ENCODE results near the gene CCBE1. TPM values are rescaled to one million over a fixed set of nuclear protein-coding genes. Genes with fewer than 3 reads are reported as not detected.

Gene CCBE1
- total RNA-seq, 2 experiments from 2014 or later = not detected

DNA sequence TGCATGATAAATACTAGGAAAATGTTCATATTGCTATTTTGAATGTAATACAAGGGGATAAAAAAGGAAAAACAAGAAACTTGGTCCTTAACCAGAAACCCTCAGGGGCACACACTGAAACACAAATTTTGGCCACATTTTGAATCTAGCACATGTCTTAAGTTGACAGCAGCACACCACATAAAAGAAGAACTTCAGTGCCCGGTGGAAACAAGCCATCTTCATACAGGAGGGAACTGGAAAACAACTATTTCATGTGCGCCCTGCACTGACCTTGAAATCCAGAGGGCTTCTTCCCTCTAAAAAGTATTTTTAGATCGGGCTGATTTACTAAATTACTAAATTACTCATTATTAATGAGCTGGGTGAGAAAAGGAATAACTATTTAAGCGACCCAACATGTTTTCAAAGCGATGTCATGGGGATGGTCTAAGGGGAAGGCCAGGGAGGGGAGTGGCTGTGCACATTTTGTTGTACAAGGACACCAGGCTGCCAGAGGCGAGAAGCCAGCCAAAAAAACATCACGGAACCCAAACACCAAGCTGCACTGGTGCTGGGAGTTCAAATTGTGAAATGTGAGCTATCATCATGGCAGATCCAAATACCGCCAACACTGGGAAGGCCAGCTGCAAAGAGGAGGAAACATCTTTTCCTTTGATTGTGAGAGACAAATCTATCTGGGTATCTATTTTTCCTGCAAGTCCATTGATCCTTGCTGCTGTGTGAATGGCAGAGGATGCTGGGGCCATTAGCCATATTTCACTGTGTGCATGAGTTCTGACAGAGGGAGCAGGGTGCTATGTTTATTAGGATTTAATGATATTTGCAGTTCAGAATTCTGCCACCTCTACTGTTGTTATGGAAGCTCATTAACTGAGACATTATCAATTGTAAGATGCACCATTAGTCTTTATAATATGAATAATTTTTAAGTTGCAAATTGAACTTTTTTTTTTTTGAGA, 187.5 kb downstream of the CCBE1 start:
- H3K36me3 Mint-ChIP-seq (ENCODE audit: low read depth) = no peaks in the 10 kb centered on the region
- no peak overlapping the region for H3K27ac Mint-ChIP-seq
- H3K27me3 Mint-ChIP-seq (ENCODE audit: low read depth) = peaks cover 5% of the 10 kb centered on the region
- no peak overlapping the region for H3K4me3 Mint-ChIP-seq
- POLR2A ChIA-PET = no interaction called here
- no peaks in the 10 kb centered on the region for H3K4me1 Mint-ChIP-seq (ENCODE audit: low read depth)
- no peak for ATAC-seq
- DNase-seq = no peak
- no peaks in the 10 kb centered on the region for H3K9me3 Mint-ChIP-seq (ENCODE audit: insufficient read depth)
- CTCF ChIA-PET = no interaction called here

DNA sequence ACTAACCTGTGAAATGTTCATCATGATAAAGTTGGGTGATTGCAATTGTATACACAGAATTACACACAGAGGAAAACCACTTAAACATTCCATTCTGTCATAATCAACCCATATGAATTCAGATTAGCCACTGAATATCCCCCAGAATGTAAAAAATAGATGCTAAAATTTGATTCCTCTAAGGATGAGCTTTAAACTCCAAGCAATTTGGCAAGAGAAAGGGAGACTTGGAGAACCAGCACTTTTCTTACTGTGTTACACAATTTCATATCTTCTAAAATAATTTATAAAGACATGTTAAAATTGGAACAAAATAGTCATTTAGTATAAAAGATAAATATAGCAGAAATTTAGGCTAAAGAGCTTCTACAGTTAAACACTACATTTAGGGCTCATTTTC, 191.9 kb downstream of the CCBE1 start:
- Mint-ChIP-seq H3K4me1 (ENCODE audit: low read depth) (no peaks in the 10 kb centered on the region), H3K27ac (no peak overlapping the region), H3K9me3 (ENCODE audit: insufficient read depth) (no peaks in the 10 kb centered on the region), H3K36me3 (ENCODE audit: low read depth) (no peaks in the 10 kb centered on the region), H3K27me3 (ENCODE audit: low read depth) (peaks cover 2% of the 10 kb centered on the region), H3K4me3 (no peak overlapping the region)
- ChIA-PET CTCF (no interaction called here), POLR2A (no interaction called here)
- DNase-seq = no peak
- ATAC-seq = no peak

DNA sequence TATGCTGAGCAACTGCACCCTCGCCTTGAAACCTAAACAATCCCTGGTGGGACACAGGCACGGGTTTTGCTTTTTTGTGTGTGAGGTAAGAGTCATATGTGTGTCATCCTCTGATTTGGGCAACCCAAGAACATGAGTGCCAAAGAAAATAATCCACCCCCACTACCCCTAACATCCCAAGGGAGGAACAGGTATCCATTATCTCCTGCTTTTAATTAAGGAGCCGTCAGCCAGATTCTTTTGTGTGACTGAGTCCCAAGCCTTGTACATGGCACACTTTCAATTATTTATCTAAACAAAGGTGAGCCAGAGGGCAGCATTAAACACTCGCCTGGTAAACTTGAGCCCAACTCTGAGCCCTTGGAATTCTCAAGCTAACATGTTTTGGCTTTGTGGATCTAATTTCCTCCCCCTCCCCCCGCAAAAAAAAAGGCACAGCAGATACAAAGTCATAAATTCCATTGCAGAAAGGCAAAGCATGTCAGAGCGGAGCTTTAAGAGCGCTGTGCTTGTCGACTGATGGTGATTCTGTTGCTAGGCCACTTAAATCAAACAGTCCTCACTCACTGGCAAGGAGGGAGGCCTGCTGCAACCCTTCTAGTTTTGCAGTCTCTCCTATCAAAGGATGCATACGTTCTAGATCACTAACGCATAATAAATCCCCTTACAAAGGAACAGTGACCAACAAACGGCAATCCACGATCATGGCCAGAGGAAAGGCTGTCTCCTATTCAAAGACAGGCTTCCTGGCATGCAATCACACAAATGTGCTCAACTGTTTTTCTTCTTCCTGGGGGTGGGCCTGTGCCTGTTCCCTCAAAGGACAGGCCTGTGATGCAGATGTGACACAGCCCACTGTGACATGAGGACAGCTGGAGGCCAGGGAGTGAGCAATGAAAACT, 194.7 kb downstream of the CCBE1 start:
- no peak for ATAC-seq

DNA sequence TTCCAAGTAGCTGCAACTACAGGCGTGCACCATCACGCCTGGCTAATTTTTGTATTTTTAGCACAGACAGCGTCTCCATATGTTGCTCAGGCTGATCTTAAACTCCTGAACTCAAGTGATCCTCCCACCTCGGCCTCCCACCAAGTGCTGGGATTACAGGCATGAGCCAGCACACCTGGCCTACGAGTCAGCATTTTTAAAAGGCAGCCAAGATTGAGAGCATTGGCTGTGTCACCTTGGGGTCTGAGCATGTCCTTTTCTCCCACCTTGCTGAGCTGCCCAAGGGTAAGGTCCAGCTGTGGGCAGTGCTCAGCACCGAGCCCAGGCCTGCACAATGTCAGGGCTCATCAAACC, 195.3 kb downstream of the CCBE1 start:
- ChIA-PET POLR2A (no interaction called here), CTCF (no interaction called here)
- Mint-ChIP-seq H3K36me3 (ENCODE audit: low read depth) (no peaks in the 10 kb centered on the region), H3K9me3 (ENCODE audit: insufficient read depth) (no peaks in the 10 kb centered on the region), H3K27me3 (ENCODE audit: low read depth) (peaks cover 2% of the 10 kb centered on the region), H3K4me3 (no peak overlapping the region), H3K4me1 (ENCODE audit: low read depth) (no peaks in the 10 kb centered on the region), H3K27ac (no peak overlapping the region)
- ATAC-seq (no peak), DNase-seq (no peak)

More for the DNA sequence above, 194.7 kb downstream of the CCBE1 start:
- H3K4me3 Mint-ChIP-seq = no peak overlapping the region
- no peak for DNase-seq
- H3K27me3 Mint-ChIP-seq (ENCODE audit: low read depth) = peaks cover 2% of the 10 kb centered on the region
- H3K9me3 Mint-ChIP-seq (ENCODE audit: insufficient read depth) = no peaks in the 10 kb centered on the region
- CTCF ChIA-PET = no interaction called here
- no peak overlapping the region for H3K27ac Mint-ChIP-seq
- H3K4me1 Mint-ChIP-seq (ENCODE audit: low read depth) = no peaks in the 10 kb centered on the region
- no peaks in the 10 kb centered on the region for H3K36me3 Mint-ChIP-seq (ENCODE audit: low read depth)
- POLR2A ChIA-PET = no interaction called here

DNA sequence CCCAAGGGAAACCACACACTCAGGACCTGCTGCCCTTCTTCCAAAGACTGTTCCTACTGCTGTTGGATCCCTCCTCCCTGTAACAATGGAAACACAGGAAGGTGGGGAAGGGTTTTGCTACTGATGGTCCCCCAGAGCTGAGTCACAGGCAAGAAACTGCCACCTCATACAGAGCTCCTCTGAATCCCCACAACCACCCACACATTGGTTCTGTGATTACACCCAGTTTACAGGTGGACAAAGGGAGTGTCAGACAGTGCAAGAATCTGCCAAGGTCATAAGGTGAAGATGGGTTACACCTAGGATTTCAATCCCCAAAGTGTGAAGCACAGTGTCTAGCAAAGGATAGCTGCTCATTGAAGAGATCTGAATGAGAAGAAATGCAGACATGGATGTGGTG, 196.5 kb downstream of the CCBE1 start:
- Mint-ChIP-seq H3K27ac (no peak overlapping the region), H3K36me3 (ENCODE audit: low read depth) (no peaks in the 10 kb centered on the region), H3K9me3 (ENCODE audit: insufficient read depth) (no peaks in the 10 kb centered on the region), H3K27me3 (ENCODE audit: low read depth) (no peaks in the 10 kb centered on the region), H3K4me1 (ENCODE audit: low read depth) (no peaks in the 10 kb centered on the region), H3K4me3 (no peak overlapping the region)
- DNase-seq (no peak), ATAC-seq (no peak)
- ChIA-PET CTCF (no interaction called here), POLR2A (no interaction called here)

DNA sequence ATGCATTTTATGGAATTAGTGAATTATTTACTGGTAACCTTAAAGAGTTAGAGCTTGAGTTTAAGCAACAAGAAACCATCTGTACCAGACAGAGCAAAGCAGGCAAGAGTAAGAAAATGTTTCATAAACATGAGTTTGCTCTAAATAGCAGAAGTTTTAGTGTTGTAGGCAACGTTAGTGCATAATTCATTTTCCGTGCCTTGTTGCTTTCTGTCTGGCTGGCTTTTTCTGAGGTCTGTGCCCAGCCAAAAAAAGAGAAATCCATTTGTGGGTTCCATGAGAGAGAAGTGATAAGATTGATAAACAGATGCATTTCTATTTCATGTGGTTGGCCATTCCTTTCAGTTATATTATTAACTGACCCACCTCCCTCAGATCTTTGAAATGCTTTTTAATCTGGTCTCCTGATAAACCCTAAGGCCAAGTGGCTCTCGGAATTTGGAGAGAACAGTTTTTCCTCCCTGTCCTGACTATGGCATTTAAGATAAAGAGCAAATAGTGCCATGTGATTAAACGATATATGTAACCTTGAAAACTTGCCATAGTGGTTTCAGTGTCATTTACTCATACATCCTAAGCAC, 198.6 kb downstream of the CCBE1 start:
- Mint-ChIP-seq H3K4me1 (ENCODE audit: low read depth) (no peaks in the 10 kb centered on the region), H3K9me3 (ENCODE audit: insufficient read depth) (no peaks in the 10 kb centered on the region), H3K27me3 (ENCODE audit: low read depth) (no peaks in the 10 kb centered on the region), H3K4me3 (no peak overlapping the region), H3K36me3 (ENCODE audit: low read depth) (no peaks in the 10 kb centered on the region), H3K27ac (no peak overlapping the region)
- POLR2A ChIA-PET = no interaction called here
- CTCF ChIA-PET = no interaction called here
- ATAC-seq (no peak), DNase-seq (no peak)

DNA sequence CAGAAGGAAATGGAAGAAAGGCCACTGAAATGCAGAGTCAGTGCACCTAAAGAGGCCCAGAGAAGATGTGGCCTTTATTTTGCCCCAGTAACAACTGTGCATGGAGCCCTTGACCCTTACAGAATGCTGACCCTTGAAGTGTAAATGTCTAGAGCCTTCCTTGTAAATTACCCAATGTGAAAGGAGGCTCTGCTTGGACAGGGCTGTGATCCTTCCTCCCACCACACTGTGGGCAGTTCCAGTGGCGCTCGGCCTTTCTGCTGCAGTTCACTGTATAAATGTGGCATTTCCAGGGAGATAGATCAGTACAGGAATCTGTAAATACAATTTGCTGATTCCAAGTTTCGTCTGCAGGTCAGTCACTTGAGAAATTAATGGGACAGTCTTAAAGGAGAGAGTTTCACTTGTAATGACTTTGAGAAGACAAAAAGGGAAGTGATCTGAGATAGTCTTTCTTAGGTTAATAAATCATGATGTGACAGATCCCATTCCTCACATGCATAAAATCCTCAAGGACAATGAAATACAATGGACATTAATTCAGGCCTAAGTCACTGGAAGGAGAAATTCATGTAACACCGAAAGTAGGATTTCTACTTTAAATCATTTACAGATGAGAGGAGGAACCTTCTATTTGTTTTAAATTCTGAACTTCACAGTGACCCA, 204.3 kb downstream of the CCBE1 start:
- POLR2A ChIA-PET = no interaction called here

DNA sequence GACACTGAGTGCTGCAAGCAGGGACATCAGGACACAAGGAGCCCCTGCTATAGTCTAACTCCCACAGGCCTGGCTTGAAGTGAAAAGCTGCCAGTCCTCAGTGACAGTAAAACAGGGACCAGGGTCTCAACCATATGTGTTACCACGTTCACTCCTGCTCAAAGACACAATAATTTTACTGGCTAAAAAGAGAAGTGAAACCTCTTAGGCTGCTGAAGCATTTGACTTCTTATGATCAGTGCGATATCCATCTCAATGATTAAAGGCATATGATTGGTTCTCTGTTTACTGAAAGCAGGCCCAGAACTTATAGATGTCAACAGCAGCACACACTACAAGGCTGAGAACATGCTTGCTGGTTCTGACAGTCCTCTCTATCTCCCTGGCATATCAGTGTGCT, 208.3 kb downstream of the CCBE1 start:
- H3K36me3 Mint-ChIP-seq (ENCODE audit: low read depth) = no peaks in the 10 kb centered on the region
- ChIA-PET POLR2A (no interaction called here), CTCF (no interaction called here)
- no peak overlapping the region for H3K27ac Mint-ChIP-seq
- no peak for DNase-seq
- no peaks in the 10 kb centered on the region for H3K9me3 Mint-ChIP-seq (ENCODE audit: insufficient read depth)
- no peak for ATAC-seq
- no peaks in the 10 kb centered on the region for H3K4me1 Mint-ChIP-seq (ENCODE audit: low read depth)
- no peaks in the 10 kb centered on the region for H3K27me3 Mint-ChIP-seq (ENCODE audit: low read depth)
- no peak overlapping the region for H3K4me3 Mint-ChIP-seq

More for the DNA sequence above, 204.3 kb downstream of the CCBE1 start:
- H3K9me3 Mint-ChIP-seq (ENCODE audit: insufficient read depth) = no peaks in the 10 kb centered on the region
- H3K4me3 Mint-ChIP-seq = no peak overlapping the region
- H3K36me3 Mint-ChIP-seq (ENCODE audit: low read depth) = no peaks in the 10 kb centered on the region
- DNase-seq (no peak), ATAC-seq (no peak)
- no peak overlapping the region for H3K27ac Mint-ChIP-seq
- H3K27me3 Mint-ChIP-seq (ENCODE audit: low read depth) = no peaks in the 10 kb centered on the region
- CTCF ChIA-PET = no interaction called here
- H3K4me1 Mint-ChIP-seq (ENCODE audit: low read depth) = no peaks in the 10 kb centered on the region

DNA sequence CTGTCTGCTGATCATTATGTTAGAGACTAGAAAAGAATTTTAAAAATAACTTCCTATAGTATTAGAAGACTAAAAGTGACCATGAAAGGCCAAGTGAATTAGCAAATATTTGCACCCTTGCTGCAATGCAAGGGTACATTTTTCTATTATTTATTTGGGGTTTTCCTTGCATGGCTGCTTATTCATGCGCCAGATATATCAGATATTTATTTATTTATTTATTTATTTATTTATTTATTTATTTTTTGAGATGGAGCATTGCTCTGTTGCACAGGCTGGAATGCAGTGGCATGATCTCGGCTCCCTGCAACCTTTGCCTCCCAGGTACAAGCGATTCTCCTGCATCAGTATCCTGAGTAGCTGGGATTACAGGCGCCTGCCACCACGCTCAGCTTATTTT, 211.8 kb downstream of the CCBE1 start:
- Mint-ChIP-seq H3K27ac (no peak overlapping the region), H3K4me3 (no peak overlapping the region), H3K27me3 (ENCODE audit: low read depth) (peaks cover 10% of the 10 kb centered on the region), H3K9me3 (ENCODE audit: insufficient read depth) (no peaks in the 10 kb centered on the region), H3K4me1 (ENCODE audit: low read depth) (no peaks in the 10 kb centered on the region), H3K36me3 (ENCODE audit: low read depth) (no peaks in the 10 kb centered on the region)
- ATAC-seq (no peak), DNase-seq (no peak)
- ChIA-PET POLR2A (no interaction called here), CTCF (no interaction called here)

DNA sequence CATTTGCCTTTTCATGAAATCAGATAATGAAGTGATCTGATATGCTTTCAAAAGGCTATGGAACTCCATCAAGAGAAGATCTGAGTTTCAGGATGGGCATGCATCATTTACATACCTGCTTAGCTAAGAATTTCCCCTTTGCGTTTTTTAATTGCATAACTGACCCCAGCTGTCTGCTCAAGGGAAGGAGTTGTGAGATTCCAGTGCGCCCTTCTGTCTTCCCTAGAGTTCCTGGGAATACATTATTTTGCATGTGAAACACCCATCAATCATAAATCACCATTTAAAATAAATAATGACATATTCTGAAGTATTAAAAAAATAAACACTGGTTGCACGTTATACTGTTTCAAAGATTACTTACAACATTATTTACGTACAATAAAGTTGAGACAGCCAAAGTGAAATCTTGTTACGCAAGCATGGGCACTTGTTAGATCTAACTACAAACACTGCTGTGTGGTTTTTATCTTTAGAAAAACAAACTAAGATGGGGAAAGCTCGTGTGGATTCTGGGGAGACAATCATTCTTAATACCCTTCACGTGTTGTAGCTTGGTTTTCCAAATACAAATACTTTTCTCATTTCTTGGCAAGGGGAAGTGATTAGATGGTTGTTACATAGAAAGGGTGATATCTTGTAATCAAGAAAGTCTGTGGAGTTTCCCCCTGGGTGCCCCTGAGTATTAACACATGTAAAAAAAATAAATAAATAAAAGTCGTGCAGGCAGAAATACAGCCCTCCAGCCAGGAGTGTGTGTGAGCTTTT, 212.5 kb downstream of the CCBE1 start:
- H3K4me3 Mint-ChIP-seq = no peak overlapping the region
- H3K27ac Mint-ChIP-seq = no peak overlapping the region
- ChIA-PET POLR2A (no interaction called here), CTCF (no interaction called here)
- H3K36me3 Mint-ChIP-seq (ENCODE audit: low read depth) = no peaks in the 10 kb centered on the region
- no peak for ATAC-seq
- H3K9me3 Mint-ChIP-seq (ENCODE audit: insufficient read depth) = no peaks in the 10 kb centered on the region
- H3K27me3 Mint-ChIP-seq (ENCODE audit: low read depth) = peaks cover 10% of the 10 kb centered on the region
- DNase-seq = no peak
- H3K4me1 Mint-ChIP-seq (ENCODE audit: low read depth) = no peaks in the 10 kb centered on the region

DNA sequence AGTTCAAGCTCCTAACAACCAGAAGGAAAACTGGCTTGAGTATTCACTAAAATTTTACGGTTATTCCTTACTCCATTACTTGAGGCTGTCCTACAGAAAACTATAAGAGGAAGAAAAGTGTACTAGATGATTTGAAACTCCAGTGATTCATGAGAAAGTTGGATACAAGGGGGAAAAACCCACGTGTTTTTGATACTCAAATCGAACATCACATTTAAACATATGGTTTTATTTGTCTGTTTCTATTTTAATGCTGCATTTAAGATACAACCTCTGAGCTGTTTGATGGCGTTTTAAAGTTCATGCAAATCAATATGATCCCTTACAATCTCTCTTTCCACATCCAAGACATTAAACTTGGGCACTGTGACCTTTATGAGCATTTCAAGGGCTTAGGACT, 213.1 kb downstream of the CCBE1 start:
- H3K9me3 Mint-ChIP-seq (ENCODE audit: insufficient read depth) = no peaks in the 10 kb centered on the region
- H3K27me3 Mint-ChIP-seq (ENCODE audit: low read depth) = peaks cover 12% of the 10 kb centered on the region
- CTCF ChIA-PET = no interaction called here
- no peak overlapping the region for H3K4me3 Mint-ChIP-seq
- DNase-seq = no peak
- H3K27ac Mint-ChIP-seq = no peak overlapping the region
- ATAC-seq = no peak
- no peaks in the 10 kb centered on the region for H3K36me3 Mint-ChIP-seq (ENCODE audit: low read depth)
- POLR2A ChIA-PET = no interaction called here
- H3K4me1 Mint-ChIP-seq (ENCODE audit: low read depth) = no peaks in the 10 kb centered on the region
